ENCODE data around the gene C1orf115.

- TF ChIP-seq CTCF (IDR thresholded peaks at IDR 0.05; ENCODE audit: insufficient read depth, low read length) (no peak), GABPA (IDR thresholded peaks at IDR 0.05; ENCODE audit: low read depth) (no peak)
Observed at GRCh38 chr1:220694866-220695382, 4.8 kb downstream of the C1orf115 start.
